ENCODE measurements around the gene TP53BP1.

The TP53BP1 gene

GRCh38 chr15:43526261-43526930 lies 33.4 kb upstream of the TP53BP1 start:
- H3K9ac ChIP-seq (ENCODE audit: low read length), result no peak overlapping the region
- DNase-seq, result no peak
- H4K91ac ChIP-seq (ENCODE audit: low read length), result no peak overlapping the region

DNA sequence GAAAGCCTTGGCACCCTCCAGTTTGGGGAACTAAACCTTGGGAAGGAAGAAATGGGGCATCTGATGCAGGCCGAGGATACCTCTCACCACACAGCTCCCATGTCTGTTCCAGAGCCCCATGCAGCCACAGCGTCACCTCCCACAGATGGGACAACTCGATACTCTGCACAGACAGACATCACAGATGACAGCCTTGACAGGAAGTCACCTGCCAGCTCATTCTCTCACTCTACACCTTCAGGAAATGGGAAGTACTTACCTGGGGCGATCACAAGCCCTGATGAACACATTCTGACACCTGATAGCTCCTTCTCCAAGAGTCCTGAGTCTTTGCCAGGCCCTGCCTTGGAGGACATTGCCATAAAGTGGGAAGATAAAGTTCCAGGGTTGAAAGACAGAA lies 32.2 kb upstream of the TP53BP1 start:
- peaks cover 88 to 99% of the 10 kb centered on the region in 2 experiments for H3K36me3 ChIP-seq (ENCODE audit: control insufficient read depth in 1 of 2, insufficient read depth in 2 of 2, low read depth in 1 of 2, low read length in 2 of 2)
- H4K91ac ChIP-seq (ENCODE audit: low read length), result no peak overlapping the region
- no peak for DNase-seq
- H2BK12ac ChIP-seq (ENCODE audit: low read length in 2 of 2), result no peak overlapping the region
- no peak overlapping the region for H3K4me2 ChIP-seq (ENCODE audit: low read length, poor library complexity, severe bottlenecking)
- H3K27ac ChIP-seq (ENCODE audit: low read length, poor library complexity, severe bottlenecking), result no peak overlapping the region
- no peak overlapping the region for H3K9ac ChIP-seq (ENCODE audit: low read length)
- H3K79me1 ChIP-seq (replicated peaks; ENCODE audit: low read length, poor library complexity, severe bottlenecking), result peaks cover 19% of the 10 kb centered on the region
- no peak overlapping the region for H2AFZ ChIP-seq (ENCODE audit: low read depth, low read length)
- no peak overlapping the region for H3K14ac ChIP-seq (ENCODE audit: low read length in 2 of 2)
- no peak overlapping the region for H2BK15ac ChIP-seq (ENCODE audit: low read depth, poor library complexity, severe bottlenecking)
- no peak overlapping the region for H3K4me3 ChIP-seq (ENCODE audit: insufficient read depth in 1 of 2, low read depth in 1 of 2, low read length in 2 of 2)
- no peak overlapping the region for H3K23ac ChIP-seq (ENCODE audit: low read length in 2 of 2)
- H4K8ac ChIP-seq (ENCODE audit: low read length), result no peak overlapping the region
- peaks cover 13% of the 10 kb centered on the region for H3K4me1 ChIP-seq (ENCODE audit: control insufficient read depth, insufficient read depth, low read depth, low read length)
- no peak overlapping the region for H3K4ac ChIP-seq (ENCODE audit: low read depth in 1 of 2, low read length in 2 of 2)
- H3K27me3 ChIP-seq (ENCODE audit: control insufficient read depth in 1 of 2, insufficient read depth in 1 of 2, low read length in 2 of 2), result no peaks in the 10 kb centered on the region
- 97% methylated on average over 3 of the region's 4 CpGs for WGBS
- H3K18ac ChIP-seq (ENCODE audit: low read depth in 1 of 2, low read length in 2 of 2), result no peak overlapping the region
- no peak overlapping the region for H2AK5ac ChIP-seq (ENCODE audit: low read length, severe bottlenecking)
- no peak overlapping the region for H2BK5ac ChIP-seq (ENCODE audit: low read depth, low read length, poor library complexity, severe bottlenecking)
- no peak overlapping the region for H2BK120ac ChIP-seq (ENCODE audit: low read depth, low read length)
- no peaks in the 10 kb centered on the region for H3K9me3 ChIP-seq (ENCODE audit: control insufficient read depth, low read length)

More at GRCh38 chr15:43526261-43526930, 33.4 kb upstream of the TP53BP1 start:
- H3K27ac ChIP-seq (ENCODE audit: low read length, poor library complexity, severe bottlenecking), result no peak overlapping the region
- H2AK5ac ChIP-seq (ENCODE audit: low read length, severe bottlenecking), result no peak overlapping the region
- H2BK12ac ChIP-seq (ENCODE audit: low read length in 2 of 2), result no peak overlapping the region
- no peaks in the 10 kb centered on the region for H3K27me3 ChIP-seq (ENCODE audit: control insufficient read depth in 1 of 2, insufficient read depth in 1 of 2, low read length in 2 of 2)
- WGBS, result 94% methylated on average over 11 of the region's 11 CpGs
- H3K4me2 ChIP-seq (ENCODE audit: low read length, poor library complexity, severe bottlenecking), result no peak overlapping the region
- H2AFZ ChIP-seq (ENCODE audit: low read depth, low read length), result no peak overlapping the region
- H3K23ac ChIP-seq (ENCODE audit: low read length in 2 of 2), result no peak overlapping the region
- H4K8ac ChIP-seq (ENCODE audit: low read length), result no peak overlapping the region
- H3K79me1 ChIP-seq (replicated peaks; ENCODE audit: low read length, poor library complexity, severe bottlenecking), result peaks cover 14% of the 10 kb centered on the region
- peaks cover 79 to 96% of the 10 kb centered on the region in 2 experiments for H3K36me3 ChIP-seq (ENCODE audit: control insufficient read depth in 1 of 2, insufficient read depth in 2 of 2, low read depth in 1 of 2, low read length in 2 of 2)
- peaks cover 18% of the 10 kb centered on the region for H3K4me1 ChIP-seq (ENCODE audit: control insufficient read depth, insufficient read depth, low read depth, low read length)
- H2BK15ac ChIP-seq (ENCODE audit: low read depth, poor library complexity, severe bottlenecking), result no peak overlapping the region
- no peak overlapping the region for H2BK5ac ChIP-seq (ENCODE audit: low read depth, low read length, poor library complexity, severe bottlenecking)
- H3K4me3 ChIP-seq (ENCODE audit: insufficient read depth in 1 of 2, low read depth in 1 of 2, low read length in 2 of 2), result no peak overlapping the region
- H3K18ac ChIP-seq (ENCODE audit: low read depth in 1 of 2, low read length in 2 of 2), result no peak overlapping the region
- H3K14ac ChIP-seq (ENCODE audit: low read length in 2 of 2), result no peak overlapping the region
- no peaks in the 10 kb centered on the region for H3K9me3 ChIP-seq (ENCODE audit: control insufficient read depth, low read length)
- H2BK120ac ChIP-seq (ENCODE audit: low read depth, low read length), result no peak overlapping the region
- H3K4ac ChIP-seq (ENCODE audit: low read depth in 1 of 2, low read length in 2 of 2), result no peak overlapping the region

DNA sequence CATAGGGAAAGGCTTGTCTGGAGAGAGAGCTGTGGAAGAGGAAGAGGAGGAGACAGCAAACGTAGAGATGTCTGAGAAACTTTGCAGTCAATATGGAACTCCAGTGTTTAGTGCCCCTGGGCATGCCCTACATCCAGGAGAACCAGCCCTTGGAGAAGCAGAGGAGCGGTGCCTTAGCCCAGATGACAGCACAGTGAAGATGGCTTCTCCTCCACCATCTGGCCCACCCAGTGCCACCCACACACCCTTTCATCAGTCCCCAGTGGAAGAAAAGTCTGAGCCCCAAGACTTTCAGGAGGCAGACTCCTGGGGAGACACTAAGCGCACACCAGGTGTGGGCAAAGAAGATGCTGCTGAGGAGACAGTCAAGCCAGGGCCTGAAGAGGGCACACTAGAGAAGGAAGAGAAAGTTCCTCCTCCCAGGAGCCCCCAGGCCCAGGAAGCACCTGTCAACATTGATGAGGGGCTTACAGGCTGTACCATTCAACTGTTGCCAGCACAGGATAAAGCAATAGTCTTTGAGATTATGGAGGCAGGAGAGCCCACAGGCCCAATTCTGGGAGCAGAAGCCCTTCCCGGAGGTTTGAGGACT lies 31.4 kb upstream of the TP53BP1 start:
- Histone ChIP-seq H3K4ac (ENCODE audit: low read depth in 1 of 2, low read length in 2 of 2) (no peak overlapping the region), H2BK12ac (ENCODE audit: low read length in 2 of 2) (no peak overlapping the region), H3K18ac (ENCODE audit: low read depth in 1 of 2, low read length in 2 of 2) (no peak overlapping the region), H4K8ac (ENCODE audit: low read length) (no peak overlapping the region), H2BK5ac (ENCODE audit: low read depth, low read length, poor library complexity, severe bottlenecking) (no peak overlapping the region), H2AFZ (ENCODE audit: low read depth, low read length) (no peak overlapping the region), H3K27me3 (ENCODE audit: control insufficient read depth in 1 of 2, insufficient read depth in 1 of 2, low read length in 2 of 2) (no peaks in the 10 kb centered on the region), H3K79me1 (replicated peaks; ENCODE audit: low read length, poor library complexity, severe bottlenecking) (peaks cover 24% of the 10 kb centered on the region), H3K4me3 (ENCODE audit: insufficient read depth in 1 of 2, low read depth in 1 of 2, low read length in 2 of 2) (no peak overlapping the region), H3K9me3 (ENCODE audit: control insufficient read depth, low read length) (no peaks in the 10 kb centered on the region), H3K4me2 (ENCODE audit: low read length, poor library complexity, severe bottlenecking) (no peak overlapping the region), H3K36me3 (ENCODE audit: control insufficient read depth in 1 of 2, insufficient read depth in 2 of 2, low read depth in 1 of 2, low read length in 2 of 2) (peaks cover 80 to 94% of the 10 kb centered on the region in 2 experiments), H3K23ac (ENCODE audit: low read length in 2 of 2) (no peak overlapping the region), H2BK15ac (ENCODE audit: low read depth, poor library complexity, severe bottlenecking) (no peak overlapping the region), H3K9ac (ENCODE audit: low read length) (no peak overlapping the region), H2BK120ac (ENCODE audit: low read depth, low read length) (no peak overlapping the region), H3K14ac (ENCODE audit: low read length in 2 of 2) (no peak overlapping the region), H4K91ac (ENCODE audit: low read length) (no peak overlapping the region), H3K27ac (ENCODE audit: low read length, poor library complexity, severe bottlenecking) (no peak overlapping the region), H3K4me1 (ENCODE audit: control insufficient read depth, insufficient read depth, low read depth, low read length) (peaks cover 14% of the 10 kb centered on the region), H2AK5ac (ENCODE audit: low read length, severe bottlenecking) (no peak overlapping the region)
- no peak for DNase-seq
- 95% methylated on average over 4 of the region's 4 CpGs for WGBS

GRCh38 chr15:43523646-43524045 lies 30.7 kb upstream of the TP53BP1 start:
- Histone ChIP-seq H2AFZ (ENCODE audit: low read depth, low read length) (no peak overlapping the region), H3K4me2 (ENCODE audit: low read length, poor library complexity, severe bottlenecking) (no peak overlapping the region), H3K4me1 (ENCODE audit: control insufficient read depth, insufficient read depth, low read depth, low read length) (peaks cover 17% of the 10 kb centered on the region), H3K36me3 (ENCODE audit: control insufficient read depth in 1 of 2, insufficient read depth in 2 of 2, low read depth in 1 of 2, low read length in 2 of 2) (peaks cover 73 to 89% of the 10 kb centered on the region in 2 experiments), H3K27me3 (ENCODE audit: control insufficient read depth in 1 of 2, insufficient read depth in 1 of 2, low read length in 2 of 2) (no peaks in the 10 kb centered on the region), H3K14ac (ENCODE audit: low read length in 2 of 2) (no peak overlapping the region), H2BK15ac (ENCODE audit: low read depth, poor library complexity, severe bottlenecking) (no peak overlapping the region), H2BK5ac (ENCODE audit: low read depth, low read length, poor library complexity, severe bottlenecking) (no peak overlapping the region), H4K91ac (ENCODE audit: low read length) (no peak overlapping the region), H3K18ac (ENCODE audit: low read depth in 1 of 2, low read length in 2 of 2) (no peak overlapping the region), H2BK12ac (ENCODE audit: low read length in 2 of 2) (no peak overlapping the region), H3K23ac (ENCODE audit: low read length in 2 of 2) (no peak overlapping the region), H3K79me1 (replicated peaks; ENCODE audit: low read length, poor library complexity, severe bottlenecking) (peaks cover 28% of the 10 kb centered on the region), H2AK5ac (ENCODE audit: low read length, severe bottlenecking) (no peak overlapping the region), H3K9me3 (ENCODE audit: control insufficient read depth, low read length) (no peaks in the 10 kb centered on the region), H4K8ac (ENCODE audit: low read length) (no peak overlapping the region), H3K4me3 (ENCODE audit: insufficient read depth in 1 of 2, low read depth in 1 of 2, low read length in 2 of 2) (no peak overlapping the region), H3K4ac (ENCODE audit: low read depth in 1 of 2, low read length in 2 of 2) (no peak overlapping the region), H2BK120ac (ENCODE audit: low read depth, low read length) (no peak overlapping the region), H3K9ac (ENCODE audit: low read length) (no peak overlapping the region), H3K27ac (ENCODE audit: low read length, poor library complexity, severe bottlenecking) (no peak overlapping the region)
- WGBS, result 88% methylated on average over 7 of the region's 7 CpGs
- no peak for DNase-seq
